ENCODE results near the gene OR1F1.
"Not testable (repeated sequence)": the region's sequence is repeated elsewhere in the genome, so short reads cannot be mapped to it uniquely, and the experiment has no call there.

The OR1F1 gene

GRCh38 chr16:3187798-3188674, at the start of gene OR1F1:
OR1F1 (plus strand) TSS chr16:3188204.
- peak within 1 kb of the TSS; percentile 76 for H3K4me3 ChIP-seq (ENCODE audit: control insufficient read depth, low read depth, low read length)
- peak; percentile 73 for DNase-seq (ENCODE audit: low read depth)
- no peak for TF ChIP-seq CTCF (conservative IDR thresholded peaks at IDR 0.05; ENCODE audit: control insufficient read depth, insufficient read depth, low read depth, low read length)

DNA sequence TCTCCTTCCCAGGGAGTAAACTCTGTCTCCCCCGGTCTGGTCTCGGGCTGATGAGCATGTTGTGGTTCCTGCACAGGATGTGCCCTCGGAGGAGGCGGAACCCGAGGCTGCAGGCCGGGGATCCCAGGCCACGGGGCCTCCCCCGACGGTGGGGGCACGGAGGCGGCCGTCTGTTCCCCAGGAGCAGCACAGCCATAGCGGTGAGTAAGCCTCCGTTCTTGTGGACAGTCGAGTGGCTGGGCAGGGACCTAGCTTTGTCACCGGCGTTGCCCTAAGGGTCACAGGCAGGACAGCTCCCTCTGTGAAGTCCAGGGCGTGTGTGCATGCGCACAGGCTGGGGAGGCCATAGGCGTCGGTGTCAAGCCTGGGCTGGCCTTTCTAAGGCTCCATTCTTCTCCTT, 49.7 kb upstream of the OR1F1 start:
- TF ChIP-seq CTCF (conservative IDR thresholded peaks at IDR 0.05; ENCODE audit: control insufficient read depth, insufficient read depth, low read depth, low read length): no peak

GRCh38 chr16:3138823-3139426, 49.1 kb upstream of the OR1F1 start:
- TF ChIP-seq CTCF (conservative IDR thresholded peaks at IDR 0.05; ENCODE audit: control insufficient read depth, insufficient read depth, low read depth, low read length): no peak
- DNase-seq (ENCODE audit: low read depth): no peak
- H3K4me3 ChIP-seq (ENCODE audit: control insufficient read depth, low read depth, low read length): no peak overlapping the region

More for the DNA sequence above, 49.7 kb upstream of the OR1F1 start:
- H3K4me3 ChIP-seq (ENCODE audit: control insufficient read depth, low read depth, low read length): no peak overlapping the region
- no peak for DNase-seq (ENCODE audit: low read depth)

GRCh38 chr16:3139561-3139960, 48.4 kb upstream of the OR1F1 start:
- DNase-seq (ENCODE audit: low read depth); H3K4me3 ChIP-seq (ENCODE audit: control insufficient read depth, low read depth, low read length): not testable (repeated sequence)

DNA sequence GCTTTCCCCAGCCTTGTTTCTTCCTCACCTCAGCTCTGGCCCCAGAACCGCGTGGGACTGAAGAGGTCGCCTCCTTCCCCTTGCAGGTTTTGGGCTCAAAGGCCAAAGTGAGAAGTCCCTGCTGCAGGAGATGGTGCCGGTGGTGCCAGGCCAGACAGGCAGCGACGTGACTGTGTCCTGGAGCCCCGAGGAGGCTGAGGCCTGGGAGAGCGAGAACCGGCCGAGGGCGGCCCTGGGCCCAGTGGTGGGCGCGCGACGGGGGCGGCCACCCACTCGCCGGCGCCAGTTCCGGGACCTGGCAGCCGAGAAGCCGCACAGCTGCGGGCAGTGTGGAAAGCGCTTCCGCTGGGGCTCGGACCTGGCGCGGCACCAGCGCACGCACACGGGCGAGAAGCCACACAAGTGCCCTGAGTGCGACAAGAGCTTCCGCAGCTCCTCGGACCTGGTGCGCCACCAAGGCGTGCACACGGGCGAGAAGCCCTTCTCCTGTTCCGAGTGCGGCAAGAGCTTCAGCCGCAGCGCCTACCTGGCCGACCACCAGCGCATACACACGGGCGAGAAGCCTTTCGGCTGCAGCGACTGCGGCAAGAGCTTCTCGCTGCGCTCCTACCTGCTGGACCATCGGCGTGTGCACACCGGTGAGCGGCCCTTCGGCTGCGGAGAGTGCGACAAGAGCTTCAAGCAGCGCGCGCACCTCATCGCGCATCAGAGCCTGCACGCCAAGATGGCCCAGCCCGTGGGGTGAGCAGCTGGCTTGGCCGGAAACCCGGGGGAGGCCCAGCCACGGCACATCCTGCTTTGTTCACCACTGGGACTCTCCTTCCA, 47.2 kb upstream of the OR1F1 start:
- DNase-seq (ENCODE audit: low read depth): no peak
- no peak for TF ChIP-seq CTCF (conservative IDR thresholded peaks at IDR 0.05; ENCODE audit: control insufficient read depth, insufficient read depth, low read depth, low read length)
- no peak overlapping the region for H3K4me3 ChIP-seq (ENCODE audit: control insufficient read depth, low read depth, low read length)

- H3K4me3 ChIP-seq (ENCODE audit: control insufficient read depth, low read depth, low read length): no peak overlapping the region
- no peak for TF ChIP-seq CTCF (conservative IDR thresholded peaks at IDR 0.05; ENCODE audit: control insufficient read depth, insufficient read depth, low read depth, low read length)
- no peak for DNase-seq (ENCODE audit: low read depth)
Measured at GRCh38 chr16:3141781-3142311, 46.2 kb upstream of the OR1F1 start.

Measured in fibroblast of mammary gland (primary cell).